ENCODE measurements around the gene SEC22A. TPM values are rescaled to one million over a fixed set of nuclear protein-coding genes. Genes with fewer than 3 reads are reported as not detected.

SEC22A gene
- total RNA-seq, 1 donor from 2014 or later: 17.7 TPM

DNA sequence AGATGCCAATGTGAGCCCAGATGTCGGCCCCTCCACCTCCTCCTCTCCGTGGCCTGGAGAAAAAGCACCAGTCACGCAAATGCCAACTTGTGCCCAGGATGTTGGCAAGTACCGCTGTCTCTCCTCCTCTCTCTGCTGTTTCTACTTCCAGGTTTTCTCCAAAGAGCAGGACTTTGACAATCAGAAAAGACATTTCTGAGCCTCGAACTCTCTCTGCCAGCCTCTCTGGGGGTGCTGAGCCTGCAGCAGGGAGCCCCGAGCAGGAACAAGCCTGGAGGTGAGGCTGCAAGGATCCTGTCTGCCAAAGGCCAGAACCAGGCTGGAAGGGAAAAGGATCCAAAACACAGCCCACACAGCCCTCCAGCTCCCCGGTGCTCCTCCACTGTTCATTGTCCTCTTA is 89.7 kb downstream of the SEC22A start:
- Histone ChIP-seq H3K4me3 (no peak overlapping the region), H3K36me3 (no peaks in the 10 kb centered on the region), H3K4me1 (no peaks in the 10 kb centered on the region), H3K27ac (no peak overlapping the region), H3K9me3 (no peaks in the 10 kb centered on the region), H3K27me3 (no peaks in the 10 kb centered on the region)
- TF ChIP-seq CTCF (IDR thresholded peaks at IDR 0.05) (no peak), POLR2AphosphoS5 (IDR thresholded peaks at IDR 0.05; ENCODE audit: insufficient read depth in 1 of 2, low read depth in 1 of 2) (no peak), POLR2A (IDR thresholded peaks at IDR 0.05) (no peak)
- DNase-seq (ENCODE audit: extremely low spot score in 2 of 2): no peak
- intact Hi-C loops (cut with DNase I): no loop called here

DNA sequence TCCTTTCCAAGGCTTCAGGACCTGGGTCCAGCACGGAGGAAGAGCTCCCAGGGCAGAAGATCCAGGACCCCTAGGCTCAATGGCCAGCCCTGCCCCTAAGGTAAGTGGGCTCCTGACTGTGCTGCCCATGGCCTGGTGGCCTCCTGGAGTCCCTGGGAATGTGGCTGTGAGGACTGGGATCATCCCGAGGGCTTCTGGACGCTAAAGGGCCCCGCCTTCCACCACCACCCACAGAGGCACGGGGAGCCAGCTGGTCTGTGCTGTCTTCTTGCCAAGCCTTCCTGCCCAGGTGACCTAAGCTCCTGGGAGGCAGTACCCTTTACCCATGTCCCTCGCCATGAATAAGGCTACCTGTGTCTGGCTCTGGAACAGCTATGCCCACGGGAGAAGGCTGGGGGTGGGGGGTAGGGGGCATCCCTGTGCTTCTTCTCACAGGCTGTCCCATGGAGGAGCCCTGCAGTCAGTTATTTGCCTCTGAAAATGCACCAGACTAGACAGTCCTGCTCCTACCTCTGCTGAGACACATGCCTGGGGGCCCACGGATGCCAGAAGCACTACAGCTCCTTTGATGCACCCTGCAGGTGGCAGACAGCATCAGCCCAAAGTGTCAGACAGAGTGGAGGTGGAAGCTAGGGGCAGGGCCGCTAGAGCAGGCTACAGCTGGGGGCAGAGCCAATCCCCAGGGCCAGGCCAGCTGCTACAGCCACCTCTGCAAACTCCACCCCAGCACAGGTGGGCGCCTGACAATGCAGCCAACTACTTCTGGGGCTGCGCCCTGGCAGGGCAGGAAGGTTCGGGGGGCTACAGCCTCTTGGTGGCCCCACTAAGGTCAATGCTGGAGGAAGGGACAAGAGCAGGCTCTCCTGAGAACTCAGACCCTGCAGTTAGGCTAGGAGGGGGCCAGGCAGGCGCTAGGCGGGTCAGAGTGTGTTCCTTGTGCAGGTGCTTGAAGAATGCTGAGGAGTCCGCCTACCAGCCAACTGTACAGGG is 90.9 kb downstream of the SEC22A start:
- TF ChIP-seq CTCF (IDR thresholded peaks at IDR 0.05) (no peak), POLR2A (IDR thresholded peaks at IDR 0.05) (no peak), POLR2AphosphoS5 (IDR thresholded peaks at IDR 0.05; ENCODE audit: insufficient read depth in 1 of 2, low read depth in 1 of 2) (no peak)
- Histone ChIP-seq H3K9me3 (no peaks in the 10 kb centered on the region), H3K36me3 (no peaks in the 10 kb centered on the region), H3K4me3 (no peak overlapping the region), H3K4me1 (no peaks in the 10 kb centered on the region), H3K27ac (no peak overlapping the region), H3K27me3 (no peaks in the 10 kb centered on the region)
- intact Hi-C loops (cut with DNase I): no loop called here
- no peak for DNase-seq (ENCODE audit: extremely low spot score in 2 of 2)

DNA sequence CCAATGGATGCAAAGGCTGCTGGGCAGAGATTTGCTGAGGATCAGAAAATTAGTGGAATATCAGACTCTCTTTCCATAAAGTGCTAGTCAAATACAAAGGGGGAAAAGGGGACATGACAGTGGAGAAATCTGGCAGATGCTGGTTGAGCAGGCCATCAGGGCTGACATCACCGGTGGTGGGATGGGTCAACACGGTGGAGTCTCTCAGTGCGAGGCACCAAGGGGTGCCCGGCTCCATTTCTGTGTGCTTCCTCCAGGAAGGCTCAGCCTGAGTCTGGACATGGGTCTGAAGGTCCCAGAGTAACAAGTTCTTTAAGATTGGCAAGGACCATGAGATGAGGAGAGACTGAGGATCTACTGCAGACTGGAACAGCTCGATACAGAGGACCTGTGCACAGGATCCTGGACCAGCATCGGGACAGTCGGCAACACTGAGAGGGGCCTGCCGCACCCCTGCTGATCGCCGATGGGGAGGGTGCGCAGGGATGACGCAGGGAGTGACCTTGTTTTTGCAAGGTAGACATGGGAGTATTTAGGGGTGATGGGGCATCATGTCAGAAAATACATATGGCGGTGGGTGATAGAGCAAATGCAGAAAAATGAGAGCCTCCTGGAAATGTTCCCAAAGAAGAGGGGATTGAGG is 92.7 kb downstream of the SEC22A start:
- H3K27ac ChIP-seq: no peak overlapping the region
- no peaks in the 10 kb centered on the region for H3K4me1 ChIP-seq
- no peak for TF ChIP-seq POLR2AphosphoS5 (IDR thresholded peaks at IDR 0.05; ENCODE audit: insufficient read depth in 1 of 2, low read depth in 1 of 2)
- TF ChIP-seq CTCF (IDR thresholded peaks at IDR 0.05): no peak
- no peak for TF ChIP-seq POLR2A (IDR thresholded peaks at IDR 0.05)
- intact Hi-C loops (cut with DNase I): no loop called here
- DNase-seq (ENCODE audit: extremely low spot score in 2 of 2): no peak
- no peaks in the 10 kb centered on the region for H3K36me3 ChIP-seq
- H3K9me3 ChIP-seq: no peaks in the 10 kb centered on the region
- no peaks in the 10 kb centered on the region for H3K27me3 ChIP-seq
- no peak overlapping the region for H3K4me3 ChIP-seq

DNA sequence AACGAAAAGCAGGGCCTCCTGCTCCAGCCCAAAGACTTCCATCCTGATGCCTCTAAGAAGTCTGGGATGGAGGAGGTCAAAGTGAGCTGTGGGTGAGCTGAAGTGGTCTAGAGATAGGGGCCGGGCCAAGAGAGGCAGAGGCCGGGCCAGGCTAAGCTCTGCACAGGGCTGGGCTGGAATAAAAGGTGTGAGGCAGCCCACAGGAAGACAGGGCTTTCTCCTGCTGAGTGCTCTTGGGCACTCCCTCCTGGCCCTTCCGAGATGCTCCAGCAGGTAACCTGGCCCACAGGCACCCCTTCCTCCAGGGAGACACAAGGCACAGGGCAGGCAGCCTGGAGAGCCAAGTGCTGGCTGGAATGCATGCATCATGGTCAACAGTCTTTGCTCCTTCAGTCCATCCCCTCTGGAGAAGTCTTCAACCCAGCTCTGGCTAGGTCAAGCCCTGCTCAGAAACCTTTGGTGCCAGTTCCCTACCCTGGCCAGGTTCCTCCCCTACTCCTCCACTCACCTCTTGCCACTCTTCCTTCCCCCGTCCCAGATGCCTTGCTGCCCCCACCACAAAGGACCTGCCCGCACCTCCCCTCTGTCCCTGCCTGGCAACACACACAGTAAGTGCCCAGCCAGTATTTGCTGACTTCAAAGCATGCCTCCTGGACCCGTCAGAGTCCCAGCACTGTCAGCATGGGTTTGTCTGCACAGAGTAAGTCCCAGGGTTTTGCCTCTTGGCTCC is 93.6 kb downstream of the SEC22A start:
- no peaks in the 10 kb centered on the region for H3K27me3 ChIP-seq
- TF ChIP-seq POLR2AphosphoS5 (IDR thresholded peaks at IDR 0.05; ENCODE audit: insufficient read depth in 1 of 2, low read depth in 1 of 2) (no peak), POLR2A (IDR thresholded peaks at IDR 0.05) (no peak), CTCF (IDR thresholded peaks at IDR 0.05) (no peak)
- H3K9me3 ChIP-seq: no peaks in the 10 kb centered on the region
- intact Hi-C loops (cut with DNase I): no loop called here
- no peak overlapping the region for H3K27ac ChIP-seq
- no peaks in the 10 kb centered on the region for H3K4me1 ChIP-seq
- DNase-seq (ENCODE audit: extremely low spot score in 2 of 2): no peak
- peaks cover 0 to 5% of the 10 kb centered on the region in 2 donors for H3K36me3 ChIP-seq
- no peak overlapping the region for H3K4me3 ChIP-seq
